ENCODE data around the gene RNF135.
"Not testable (repeated sequence)": the region's sequence is repeated elsewhere in the genome, so short reads cannot be mapped to it uniquely, and the experiment has no call there.

Gene RNF135

GRCh38 chr17:30931582-30931981, 39.3 kb upstream of the RNF135 start:
- H3K27ac ChIP-seq (ENCODE audit: low read depth, low read length, severe bottlenecking); H3K9me3 ChIP-seq (ENCODE audit: control insufficient read depth, low read length); H3K4me3 ChIP-seq (ENCODE audit: extremely low read depth, insufficient read depth, low read length, poor library complexity, severe bottlenecking); H3K36me3 ChIP-seq (ENCODE audit: control insufficient read depth, insufficient read depth, low read length); H3K4me1 ChIP-seq (ENCODE audit: control insufficient read depth, insufficient read depth, low read length, poor library complexity, severe bottlenecking): not testable (repeated sequence)
- WGBS, 2 experiments (ENCODE audit: insufficient coverage in 2 of 2), result 97 to 100% methylated on average over 6 of the region's 8 CpGs

GRCh38 chr17:30933966-30934365, 36.9 kb upstream of the RNF135 start:
- no peaks in the 10 kb centered on the region for H3K9me3 ChIP-seq (ENCODE audit: control insufficient read depth, low read length)
- no peaks in the 10 kb centered on the region for H3K36me3 ChIP-seq (ENCODE audit: control insufficient read depth, insufficient read depth, low read length)
- WGBS, 2 experiments (ENCODE audit: insufficient coverage in 2 of 2), result 76 to 87% methylated on average over 5 of the region's 5 CpGs
- H3K27ac ChIP-seq (ENCODE audit: low read depth, low read length, severe bottlenecking), result no peak overlapping the region
- no peak overlapping the region for H3K4me3 ChIP-seq (ENCODE audit: extremely low read depth, insufficient read depth, low read length, poor library complexity, severe bottlenecking)
- H3K4me1 ChIP-seq (ENCODE audit: control insufficient read depth, insufficient read depth, low read length, poor library complexity, severe bottlenecking), result no peaks in the 10 kb centered on the region

GRCh38 chr17:30939051-30939689, 31.7 kb upstream of the RNF135 start:
- Histone ChIP-seq H3K4me3 (ENCODE audit: extremely low read depth, insufficient read depth, low read length, poor library complexity, severe bottlenecking) (no peak overlapping the region), H3K9me3 (ENCODE audit: control insufficient read depth, low read length) (no peaks in the 10 kb centered on the region)
- WGBS, 2 experiments (ENCODE audit: insufficient coverage in 2 of 2), result 91 to 93% methylated on average over 11 of the region's 13 CpGs

GRCh38 chr17:30942308-30943079, 28.3 kb upstream of the RNF135 start:
- H3K27ac ChIP-seq (ENCODE audit: low read depth, low read length, severe bottlenecking), result no peak overlapping the region
- no CpG with 5 or more reads among the region's 4 CpGs for WGBS, 2 experiments (ENCODE audit: insufficient coverage in 2 of 2)
- no peak overlapping the region for H3K4me3 ChIP-seq (ENCODE audit: extremely low read depth, insufficient read depth, low read length, poor library complexity, severe bottlenecking)
- no peaks in the 10 kb centered on the region for H3K9me3 ChIP-seq (ENCODE audit: control insufficient read depth, low read length)
- no peaks in the 10 kb centered on the region for H3K4me1 ChIP-seq (ENCODE audit: control insufficient read depth, insufficient read depth, low read length, poor library complexity, severe bottlenecking)
- H3K36me3 ChIP-seq (ENCODE audit: control insufficient read depth, insufficient read depth, low read length), result no peaks in the 10 kb centered on the region

More at GRCh38 chr17:30939051-30939689, 31.7 kb upstream of the RNF135 start:
- Histone ChIP-seq H3K27ac (ENCODE audit: low read depth, low read length, severe bottlenecking) (no peak overlapping the region), H3K4me1 (ENCODE audit: control insufficient read depth, insufficient read depth, low read length, poor library complexity, severe bottlenecking) (no peaks in the 10 kb centered on the region), H3K36me3 (ENCODE audit: control insufficient read depth, insufficient read depth, low read length) (no peaks in the 10 kb centered on the region)

- H3K4me1 ChIP-seq (ENCODE audit: control insufficient read depth, insufficient read depth, low read length, poor library complexity, severe bottlenecking), result no peaks in the 10 kb centered on the region
- H3K36me3 ChIP-seq (ENCODE audit: control insufficient read depth, insufficient read depth, low read length), result no peaks in the 10 kb centered on the region
- H3K4me3 ChIP-seq (ENCODE audit: extremely low read depth, insufficient read depth, low read length, poor library complexity, severe bottlenecking), result no peak overlapping the region
- WGBS, 2 experiments (ENCODE audit: insufficient coverage in 2 of 2), result 96 to 100% methylated on average over 2 to 3 of the region's 5 CpGs
- H3K9me3 ChIP-seq (ENCODE audit: control insufficient read depth, low read length), result no peaks in the 10 kb centered on the region
- no peak overlapping the region for H3K27ac ChIP-seq (ENCODE audit: low read depth, low read length, severe bottlenecking)
Measured at GRCh38 chr17:30947796-30948195, 23.0 kb upstream of the RNF135 start.

GRCh38 chr17:30950189-30950588, 20.6 kb upstream of the RNF135 start:
- no peak overlapping the region for H3K27ac ChIP-seq (ENCODE audit: low read depth, low read length, severe bottlenecking)
- H3K4me3 ChIP-seq (ENCODE audit: extremely low read depth, insufficient read depth, low read length, poor library complexity, severe bottlenecking), result no peak overlapping the region
- no peaks in the 10 kb centered on the region for H3K9me3 ChIP-seq (ENCODE audit: control insufficient read depth, low read length)
- no peaks in the 10 kb centered on the region for H3K36me3 ChIP-seq (ENCODE audit: control insufficient read depth, insufficient read depth, low read length)
- no peaks in the 10 kb centered on the region for H3K4me1 ChIP-seq (ENCODE audit: control insufficient read depth, insufficient read depth, low read length, poor library complexity, severe bottlenecking)
- 89 to 94% methylated on average over 3 of the region's 5 CpGs for WGBS, 2 experiments (ENCODE audit: insufficient coverage in 2 of 2)

DNA sequence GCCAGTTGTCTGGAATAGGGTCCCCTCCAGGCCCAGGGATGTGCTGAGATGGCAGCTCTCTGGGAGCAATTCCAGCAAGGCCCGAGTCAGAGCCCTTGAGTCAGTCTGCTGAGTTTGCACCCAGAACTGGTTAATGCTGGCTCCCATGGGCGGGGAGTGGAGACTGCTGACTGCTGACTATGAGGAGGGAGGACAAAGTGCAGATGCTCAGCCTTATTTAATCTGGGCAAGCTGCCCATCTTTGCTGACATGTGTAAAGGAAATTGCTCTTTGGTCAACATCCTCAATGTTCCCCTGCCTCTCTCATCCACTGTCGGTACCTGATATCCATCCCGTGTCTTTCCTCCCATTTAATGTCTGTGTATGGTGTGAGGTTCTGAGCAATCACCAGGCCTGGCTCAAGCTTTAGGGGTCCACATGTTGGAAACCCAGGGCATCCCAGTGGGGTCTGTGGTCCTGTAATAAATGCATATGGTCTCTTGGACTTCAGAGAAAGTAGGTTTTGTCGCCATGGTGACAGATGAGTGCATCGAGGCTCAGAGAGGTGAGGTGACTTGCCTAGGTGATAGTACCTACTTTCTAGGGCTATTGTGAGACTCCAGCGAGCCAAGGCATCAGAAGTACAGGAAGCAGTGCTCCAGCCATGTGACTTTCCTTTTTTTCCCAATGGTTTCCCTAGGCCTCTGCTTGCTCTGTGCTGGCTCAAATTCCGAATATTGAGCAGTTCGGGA, 20.0 kb upstream of the RNF135 start:
- 84 to 92% methylated on average over 5 to 6 of the region's 9 CpGs for WGBS, 2 experiments (ENCODE audit: insufficient coverage in 2 of 2)
- H3K4me1 ChIP-seq (ENCODE audit: control insufficient read depth, insufficient read depth, low read length, poor library complexity, severe bottlenecking), result peaks cover under 1% of the 10 kb centered on the region
- no peak overlapping the region for H3K27ac ChIP-seq (ENCODE audit: low read depth, low read length, severe bottlenecking)
- H3K9me3 ChIP-seq (ENCODE audit: control insufficient read depth, low read length), result no peaks in the 10 kb centered on the region
- H3K4me3 ChIP-seq (ENCODE audit: extremely low read depth, insufficient read depth, low read length, poor library complexity, severe bottlenecking), result no peak overlapping the region
- no peaks in the 10 kb centered on the region for H3K36me3 ChIP-seq (ENCODE audit: control insufficient read depth, insufficient read depth, low read length)

DNA sequence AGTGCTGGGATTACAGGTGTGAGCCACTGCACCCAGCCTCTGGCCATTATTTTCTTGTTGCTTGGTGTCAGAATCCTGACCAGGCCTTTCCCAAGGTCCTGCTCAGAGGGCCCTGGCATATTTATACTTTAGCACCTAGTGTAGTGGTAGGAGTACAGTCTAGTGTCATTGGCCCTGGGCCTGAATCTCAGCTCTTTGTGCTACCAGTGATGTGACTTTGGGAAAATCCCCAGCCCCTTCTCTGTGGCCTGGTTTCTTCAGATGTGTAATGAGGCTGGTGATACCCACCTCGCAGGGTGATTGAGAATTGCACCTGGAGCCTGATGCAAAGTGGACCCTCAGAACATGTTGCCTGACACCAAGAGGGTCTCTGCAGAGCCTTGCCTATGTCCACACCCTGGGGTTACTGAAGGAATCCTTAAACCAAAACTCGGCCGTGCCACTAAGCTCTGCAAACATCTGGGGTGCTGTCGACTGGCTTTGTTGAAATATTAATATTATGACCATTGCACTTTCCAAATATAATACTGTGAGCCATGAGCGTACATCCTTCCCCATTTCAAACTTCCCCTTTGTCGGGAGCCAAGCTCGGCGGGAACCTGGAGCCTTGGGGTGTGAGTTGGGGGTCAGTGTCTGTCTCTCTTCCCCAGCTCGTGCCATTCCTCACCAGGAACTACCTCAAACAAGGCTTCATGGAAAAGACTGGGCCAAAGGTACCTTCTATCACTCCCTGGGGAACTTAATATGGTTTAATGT, 18.0 kb upstream of the RNF135 start:
- WGBS, 2 experiments (ENCODE audit: insufficient coverage in 2 of 2), result 89 to 100% methylated on average over 1 to 2 of the region's 9 CpGs
- peaks cover 9% of the 10 kb centered on the region for H3K4me1 ChIP-seq (ENCODE audit: control insufficient read depth, insufficient read depth, low read length, poor library complexity, severe bottlenecking)
- no peak overlapping the region for H3K4me3 ChIP-seq (ENCODE audit: extremely low read depth, insufficient read depth, low read length, poor library complexity, severe bottlenecking)
- H3K27ac ChIP-seq (ENCODE audit: low read depth, low read length, severe bottlenecking), result no peak overlapping the region
- no peaks in the 10 kb centered on the region for H3K9me3 ChIP-seq (ENCODE audit: control insufficient read depth, low read length)
- H3K36me3 ChIP-seq (ENCODE audit: control insufficient read depth, insufficient read depth, low read length), result no peaks in the 10 kb centered on the region

DNA sequence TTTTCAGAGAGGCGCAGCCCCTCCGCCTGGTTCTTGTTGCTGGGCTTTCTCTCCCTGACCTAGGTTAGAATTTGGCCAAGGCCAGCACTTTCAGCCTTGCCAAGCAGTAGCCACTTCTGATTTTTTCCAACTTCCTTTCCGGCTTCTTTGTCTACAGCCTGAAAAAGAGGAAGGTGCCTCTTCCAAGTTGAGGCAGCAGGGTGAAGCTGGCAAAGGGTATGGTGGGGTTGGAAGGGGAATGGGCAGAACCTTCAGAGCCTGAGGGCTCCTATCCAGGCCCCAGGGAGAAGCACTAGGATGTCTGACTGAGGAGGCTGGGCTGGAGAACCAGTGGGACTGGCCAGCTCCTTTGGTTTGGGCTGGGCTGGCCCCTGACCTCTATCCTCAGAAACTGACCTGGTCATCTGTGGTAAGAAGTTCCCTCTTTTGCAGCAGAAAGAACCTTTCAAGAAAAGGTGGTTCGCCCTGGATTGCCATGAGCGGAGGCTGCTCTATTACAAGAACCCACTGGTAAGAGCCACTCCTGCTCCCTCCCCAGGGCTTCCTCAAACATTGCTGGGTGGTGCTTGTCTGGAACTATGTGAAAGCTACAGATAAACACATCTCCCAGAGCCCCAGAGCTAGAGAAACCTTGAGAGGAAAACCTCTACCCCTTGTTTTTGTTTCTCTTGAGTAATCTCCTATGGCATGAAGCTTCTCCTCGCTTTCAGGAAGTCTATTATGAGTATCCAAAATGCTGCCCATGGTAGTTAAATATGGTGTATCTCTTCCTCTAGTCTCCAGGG, 16.6 kb upstream of the RNF135 start:
- no peak overlapping the region for H3K27ac ChIP-seq (ENCODE audit: low read depth, low read length, severe bottlenecking)
- no peaks in the 10 kb centered on the region for H3K9me3 ChIP-seq (ENCODE audit: control insufficient read depth, low read length)
- WGBS, 2 experiments (ENCODE audit: insufficient coverage in 2 of 2), result 98 to 100% methylated on average over 3 to 5 of the region's 6 CpGs

More for the DNA sequence above, 16.6 kb upstream of the RNF135 start:
- H3K4me3 ChIP-seq (ENCODE audit: extremely low read depth, insufficient read depth, low read length, poor library complexity, severe bottlenecking), result no peak overlapping the region
- no peaks in the 10 kb centered on the region for H3K36me3 ChIP-seq (ENCODE audit: control insufficient read depth, insufficient read depth, low read length)
- peaks cover 9% of the 10 kb centered on the region for H3K4me1 ChIP-seq (ENCODE audit: control insufficient read depth, insufficient read depth, low read length, poor library complexity, severe bottlenecking)
